Endothelial cell of umbilical vein (primary cell): ENCODE results near the gene CNDP1. TPM values are rescaled to one million over a fixed set of nuclear protein-coding genes. Genes with fewer than 3 reads are reported as not detected.

Source experiments
- BruUV-seq: library from RNA; stranded (reverse); fragments of 400-500 nt; replicated peaks from 2 replicates; lab custom pipeline; 2021; lab: Mats Ljungman, UMichigan
- CTCF ChIA-PET: fragments of 300-600, 350-600 bp; sonication (Branson Sonifier 250); formaldehyde crosslinking; loops from one replicate; lab custom pipeline; 2021; ENCODE audit warnings: antibody characterized with exemption, inconsistent platforms; lab: Charles Lee
- POLR2A ChIA-PET: fragments of 300-600, 350-600 bp; sonication (Branson Sonifier 250); formaldehyde crosslinking; loops from one replicate; lab custom pipeline; 2021; ENCODE audit warnings: antibody characterized with exemption, inconsistent platforms; lab: Charles Lee
- DNase-seq: peaks from one replicate; pipeline ENCODE4 v3.0.0-alpha.2; 2011; ENCODE audit warnings: low read depth, low spot score
- FAIRE-seq: peaks from 2 replicates; lab custom pipeline; 2011; peaks lifted over from hg19 to GRCh38; lab: Jason Lieb, UNC
- H2AFZ ChIP-seq: 2 replicates; pipeline ENCODE4 v1.6.0; 2012; ENCODE audit warnings: low read depth, low read length, control low read depth, inconsistent platforms
- H3K27ac ChIP-seq: 2 replicates; pipeline ENCODE4 v1.5.1; 2011; ENCODE audit warnings: low read depth, mild to moderate bottlenecking, control low read depth, low read length, moderate library complexity; ENCODE audit not compliant: insufficient read depth
- H3K27me3 ChIP-seq, 2 experiments: 2 replicates each; pipeline versions ENCODE4 v1.6.0 to v1.6.1; 2011; ENCODE audit warnings: low read length in 2 of 2, mixed read lengths in 1 of 2; ENCODE audit not compliant: control insufficient read depth in 2 of 2, insufficient read depth in 2 of 2
- H3K36me3 ChIP-seq, 2 experiments: 2 replicates in 1 of 2; 3 replicates in 1 of 2; pipeline ENCODE4 v1.5.1; 2011; ENCODE audit warnings: low read length in 2 of 2, mild to moderate bottlenecking in 1 of 2, moderate library complexity in 1 of 2; ENCODE audit not compliant: control insufficient read depth in 2 of 2, insufficient read depth in 2 of 2; ENCODE audit errors: extremely low read depth in 1 of 2
- H3K4me1 ChIP-seq: 3 replicates; pipeline ENCODE4 v1.5.1; 2011; ENCODE audit warnings: mild to moderate bottlenecking, low read length; ENCODE audit not compliant: control insufficient read depth, insufficient read depth; ENCODE audit errors: extremely low read depth
- H3K4me2 ChIP-seq: 2 replicates; pipeline ENCODE4 v1.6.1; 2011; ENCODE audit warnings: low read length, control low read depth, mixed read lengths; ENCODE audit not compliant: insufficient read depth
- H3K4me3 ChIP-seq, 3 experiments: fragments of 200-600 bp in 1 of 3; sonication (generic), shearing (Covaris generic) in 1 of 3; replicated peaks in 1 of 3; 2 replicates each; pipeline ENCODE4 v1.5.1; 2011 to 2016; ENCODE audit warnings: control low read depth in 3 of 3, low read length in 3 of 3, mild to moderate bottlenecking in 2 of 3, inconsistent platforms in 1 of 3, low read depth in 1 of 3, moderate library complexity in 1 of 3; ENCODE audit not compliant: insufficient read depth in 1 of 3
- H3K79me2 ChIP-seq: 2 replicates; pipeline ENCODE4 v1.6.0; 2012; ENCODE audit warnings: low read length, inconsistent platforms; ENCODE audit not compliant: control insufficient read depth, insufficient read depth
- H3K9ac ChIP-seq: replicated peaks from 2 replicates; pipeline ENCODE3; 2011; ENCODE audit warnings: low read length, control low read depth; ENCODE audit not compliant: insufficient read depth; ENCODE audit errors: extremely low read depth
- H3K9me1 ChIP-seq: replicated peaks from 3 replicates; pipeline ENCODE4 v1.6.0; 2011; ENCODE audit warnings: mild to moderate bottlenecking, low read length; ENCODE audit not compliant: control insufficient read depth, insufficient read depth; ENCODE audit errors: extremely low read depth
- H3K9me3 ChIP-seq: replicated peaks from 2 replicates; pipeline ENCODE4 v1.5.1; 2012; ENCODE audit warnings: low read length, inconsistent platforms; ENCODE audit not compliant: control insufficient read depth, insufficient read depth
- H4K20me1 ChIP-seq: replicated peaks from 2 replicates; pipeline ENCODE3; 2011; ENCODE audit warnings: mild to moderate bottlenecking, low read length; ENCODE audit not compliant: control insufficient read depth, insufficient read depth; ENCODE audit errors: extremely low read depth
- CTCF ChIP-seq, 2 donors: IDR thresholded peaks; 1 replicate in 1 of 2; 2 replicates in 1 of 2; pipeline ENCODE4 v1.5.1; 2011; ENCODE audit warnings: low read length in 2 of 2, mild to moderate bottlenecking in 2 of 2, moderate library complexity in 2 of 2, control low read depth in 1 of 2, inconsistent platforms in 1 of 2, low read depth in 1 of 2; ENCODE audit not compliant: insufficient read depth in 1 of 2; ENCODE audit errors: extremely low read depth in 1 of 2
- EZH2 ChIP-seq: IDR thresholded peaks from 2 replicates; pipeline ENCODE4 v1.6.1; 2012; ENCODE audit warnings: borderline replicate concordance, low read depth, mild to moderate bottlenecking, moderate library complexity, low read length, inconsistent platforms; ENCODE audit not compliant: severe bottlenecking
- FOS ChIP-seq: IDR thresholded peaks from 2 replicates; pipeline ENCODE4 v1.6.1; 2011; ENCODE audit warnings: mild to moderate bottlenecking, low read length, moderate library complexity, borderline replicate concordance; ENCODE audit not compliant: insufficient read depth
- GATA2 ChIP-seq: IDR thresholded peaks from 2 replicates; pipeline ENCODE4 v1.7.0; 2011; ENCODE audit warnings: low read depth, mild to moderate bottlenecking, moderate library complexity, mixed read lengths, low read length; ENCODE audit not compliant: insufficient read length, insufficient read depth
- JUN ChIP-seq: IDR thresholded peaks from 2 replicates; pipeline ENCODE4 v1.6.1; 2011; ENCODE audit warnings: borderline replicate concordance, low read depth; ENCODE audit not compliant: insufficient read length, insufficient read depth
- MAX ChIP-seq: IDR thresholded peaks from 2 replicates; pipeline ENCODE4 v1.6.1; 2011; ENCODE audit not compliant: insufficient read depth, insufficient read length
- MYC ChIP-seq: IDR thresholded peaks from one replicate; pipeline ENCODE4 v1.6.1; 2011; ENCODE audit warnings: mild to moderate bottlenecking, low read depth, low read length
- POLR2A ChIP-seq: IDR thresholded peaks from 2 replicates; pipeline ENCODE4 v1.6.1; 2012; ENCODE audit warnings: low read depth, mild to moderate bottlenecking, control low read depth, low read length
- POLR2AphosphoS5 ChIP-seq: IDR thresholded peaks from 2 replicates; pipeline ENCODE4 v1.6.1; 2012; ENCODE audit warnings: low read depth, mild to moderate bottlenecking, control low read depth, low read length, moderate library complexity; ENCODE audit not compliant: insufficient read depth
- dilution Hi-C: fragments of 300-500 bp; cut with MboI; formaldehyde crosslinking; loops from one replicate; pipeline ENCODE4 v1.15.0; 2019; ENCODE audit warnings: low sequenced_read_pairs; ENCODE audit not compliant: extremely low pct_ligation_motif_present
- intact Hi-C: fragments of 100-400 bp; cut with micrococcal nuclease; formaldehyde crosslinking; loops from one replicate; pipeline ENCODE4 v1.10.0; 2022
- polyA plus RNA-seq, 4 experiments: library from polyadenylated mRNA; depleted of rRNA in 3 of 4; stranded (reverse) in 3 of 4; unstranded in 1 of 4; fragments of >200 nt; gene quantifications; 2 replicates each; pipeline versions ENCODE4 v1.2.1 to v1.2.3, GENCODE V29; 2011 to 2012; ENCODE audit warnings: missing spikeins in 1 of 4
- total RNA-seq: library from RNA; stranded (reverse); gene quantifications from 2 replicates; pipeline ENCODE4 v1.2.3, GENCODE V29; 2021

CNDP1 gene
- total and polyA plus RNA-seq, 2 donors (not counting 3 experiments of a cell fraction or from before 2014, with no cell fraction given): not detected

GRCh38 chr18:74489676-74490075 is 44.6 kb upstream of the CNDP1 start:
- intact Hi-C loops (loop anchor here (10.0 kb wide), 1 partner anchor 715 kb away; the partner anchor contains the start of gene PTGR3), dilution Hi-C loops (no loop called here)
- H4K20me1 ChIP-seq: no peaks in the 10 kb centered on the region
- no peak overlapping the region for H3K4me2 ChIP-seq
- CTCF ChIA-PET: no interaction called here
- DNase-seq (no peak), FAIRE-seq (no peak)
- POLR2A ChIA-PET: no interaction called here
- no peak overlapping the region for H2AFZ ChIP-seq
- no peak overlapping the region for H3K4me3 ChIP-seq
- no peaks in the 10 kb centered on the region for H3K79me2 ChIP-seq
- H3K4me1 ChIP-seq: no peaks in the 10 kb centered on the region
- H3K27me3 ChIP-seq: peaks cover 18 to 26% of the 10 kb centered on the region in 2 experiments
- H3K9me1 ChIP-seq: no peaks in the 10 kb centered on the region
- H3K36me3 ChIP-seq: no peaks in the 10 kb centered on the region
- H3K9ac ChIP-seq: no peak overlapping the region
- H3K27ac ChIP-seq: no peak overlapping the region
- TF ChIP-seq POLR2A: no peak
- no peak for TF ChIP-seq EZH2
- no peak for TF ChIP-seq MYC
- no peak for TF ChIP-seq JUN
- no peak for TF ChIP-seq MAX
- no peak for TF ChIP-seq CTCF (IDR thresholded peaks at IDR 0.05; ENCODE audit: extremely low read depth in 1 of 2, insufficient read depth in 1 of 2, low read depth in 1 of 2, low read length in 2 of 2)
- TF ChIP-seq GATA2: no peak
- TF ChIP-seq FOS: no peak
- TF ChIP-seq POLR2AphosphoS5: no peak
- no TSS peak for BruUV-seq
- no peaks in the 10 kb centered on the region for H3K9me3 ChIP-seq
